Uterus (tissue), 2 donors: Measurements from ENCODE around the gene TDRD3.

Experiments
- CTCF ChIP-seq, 4 experiments: fragments of 200-600 bp in 2 of 4; fragments of 450-650 bp in 2 of 4; sonication (generic) in 2 of 4; IDR thresholded peaks; one replicate each; pipeline ENCODE4 v1.5.1; 2016 to 2019; ENCODE audit warnings: antibody characterized with exemption in 4 of 4, mild to moderate bottlenecking in 2 of 4, moderate library complexity in 1 of 4
- POLR2A ChIP-seq, 2 donors: fragments of 450-650 bp; IDR thresholded peaks; one replicate each; pipeline ENCODE4 v1.6.1; 2016; ENCODE audit warnings: antibody characterized with exemption in 2 of 2, mild to moderate bottlenecking in 1 of 2, moderate library complexity in 1 of 2

GRCh38 chr13:60623151-60623550 is 226.1 kb downstream of the TDRD3 start:
- TF ChIP-seq CTCF (IDR thresholded peaks at IDR 0.05), result no peak
- no peak for TF ChIP-seq POLR2A (IDR thresholded peaks at IDR 0.05)
